ENCODE measurements around the gene OTOP1.

- TF ChIP-seq, protein P1, sequence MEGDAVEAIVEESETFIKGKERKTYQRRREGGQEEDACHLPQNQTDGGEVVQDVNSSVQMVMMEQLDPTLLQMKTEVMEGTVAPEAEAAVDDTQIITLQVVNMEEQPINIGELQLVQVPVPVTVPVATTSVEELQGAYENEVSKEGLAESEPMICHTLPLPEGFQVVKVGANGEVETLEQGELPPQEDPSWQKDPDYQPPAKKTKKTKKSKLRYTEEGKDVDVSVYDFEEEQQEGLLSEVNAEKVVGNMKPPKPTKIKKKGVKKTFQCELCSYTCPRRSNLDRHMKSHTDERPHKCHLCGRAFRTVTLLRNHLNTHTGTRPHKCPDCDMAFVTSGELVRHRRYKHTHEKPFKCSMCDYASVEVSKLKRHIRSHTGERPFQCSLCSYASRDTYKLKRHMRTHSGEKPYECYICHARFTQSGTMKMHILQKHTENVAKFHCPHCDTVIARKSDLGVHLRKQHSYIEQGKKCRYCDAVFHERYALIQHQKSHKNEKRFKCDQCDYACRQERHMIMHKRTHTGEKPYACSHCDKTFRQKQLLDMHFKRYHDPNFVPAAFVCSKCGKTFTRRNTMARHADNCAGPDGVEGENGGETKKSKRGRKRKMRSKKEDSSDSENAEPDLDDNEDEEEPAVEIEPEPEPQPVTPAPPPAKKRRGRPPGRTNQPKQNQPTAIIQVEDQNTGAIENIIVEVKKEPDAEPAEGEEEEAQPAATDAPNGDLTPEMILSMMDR (IDR thresholded peaks at IDR 0.05): no peak
- TF ChIP-seq POLR2A (IDR thresholded peaks at IDR 0.05) (no peak), POLR2AphosphoS5 (IDR thresholded peaks at IDR 0.05) (no peak)
These were observed 669 bp downstream of the OTOP1 start for GRCh38 chr4:4225915-4226605.

All from prostate gland (tissue), 2 donors.